DMS53 (cell line): Measurements from ENCODE around the gene GALNT13.

ENCODE experiments used
- DNase-seq: peaks from one replicate; lab custom pipeline; 2025; lab: John Stamatoyannopoulos, UW

The GALNT13 gene

DNA sequence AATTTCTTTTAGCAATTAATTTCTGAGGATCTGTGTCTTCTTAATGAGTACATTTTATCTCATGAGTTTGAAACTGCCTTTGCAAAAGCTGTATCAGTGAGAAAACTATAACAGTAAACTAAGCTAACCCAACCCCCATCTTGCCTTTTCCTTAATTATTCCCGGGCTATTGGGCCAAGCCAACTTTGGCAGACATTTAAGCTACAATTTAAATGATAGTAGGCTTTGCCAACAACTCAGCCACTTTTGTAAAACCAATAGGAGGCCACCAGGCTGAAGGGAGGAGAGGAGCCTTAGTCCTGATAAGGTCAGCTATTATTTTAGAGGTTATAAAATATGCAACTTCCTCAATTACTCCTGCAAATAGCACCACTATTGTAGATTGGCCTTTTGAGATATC is 608.8 kb downstream of the GALNT13 start:
- no peak for DNase-seq

DNA sequence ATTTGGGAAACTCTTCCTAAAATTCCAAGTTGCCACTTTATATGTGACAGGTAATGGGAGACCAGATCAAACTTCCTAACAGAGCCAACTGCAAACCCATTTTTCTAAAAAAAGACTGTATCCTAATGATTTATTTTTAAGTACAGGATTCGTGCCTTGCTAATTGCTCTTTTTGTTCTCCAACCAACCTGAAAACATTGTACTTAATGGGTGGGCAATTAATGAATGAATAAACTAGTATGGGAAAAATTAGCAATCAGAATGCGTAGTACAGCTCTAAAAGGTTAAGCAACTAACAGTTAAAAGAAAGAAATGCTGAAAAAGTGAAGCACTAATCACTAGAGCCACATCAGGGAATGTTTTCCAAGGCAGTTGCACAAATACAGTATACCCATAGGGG is 609.6 kb downstream of the GALNT13 start:
- no peak for DNase-seq

DNA sequence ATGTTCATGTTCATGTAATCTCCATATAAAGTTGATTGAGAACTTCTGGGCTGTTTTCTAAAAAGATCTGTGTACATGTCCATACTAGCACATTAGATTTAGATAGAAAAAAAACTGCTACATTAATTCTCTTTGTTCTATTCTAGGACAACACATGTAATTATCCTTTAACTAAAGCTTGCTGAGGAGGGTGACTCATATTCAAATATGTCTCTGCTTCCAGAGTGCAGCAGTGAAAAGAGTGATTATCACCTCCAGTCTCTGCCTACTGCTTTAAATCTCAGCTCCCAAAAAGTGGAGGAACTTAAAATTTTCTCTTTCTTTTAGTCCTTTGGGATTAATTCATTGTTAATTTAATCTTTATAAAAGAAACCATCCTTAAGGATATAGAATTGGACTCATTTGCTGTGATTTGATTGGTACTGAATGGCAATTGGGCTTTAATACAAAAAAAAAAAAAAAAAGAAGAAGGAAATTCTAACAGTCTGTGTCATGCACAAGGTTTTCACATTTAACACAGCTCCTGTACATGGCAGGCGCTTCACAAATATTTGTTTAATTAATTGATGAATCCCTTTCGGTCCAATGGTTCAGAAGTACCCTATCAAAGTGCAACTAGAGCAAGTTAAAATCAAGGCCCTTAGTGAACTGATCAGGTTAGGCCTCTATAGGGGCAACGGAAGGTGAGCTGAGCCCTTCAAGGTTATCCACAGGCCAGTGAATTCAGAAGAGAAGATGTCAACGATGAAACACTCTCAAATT is 612.8 kb downstream of the GALNT13 start:
- DNase-seq, result peak; percentile 52

DNA sequence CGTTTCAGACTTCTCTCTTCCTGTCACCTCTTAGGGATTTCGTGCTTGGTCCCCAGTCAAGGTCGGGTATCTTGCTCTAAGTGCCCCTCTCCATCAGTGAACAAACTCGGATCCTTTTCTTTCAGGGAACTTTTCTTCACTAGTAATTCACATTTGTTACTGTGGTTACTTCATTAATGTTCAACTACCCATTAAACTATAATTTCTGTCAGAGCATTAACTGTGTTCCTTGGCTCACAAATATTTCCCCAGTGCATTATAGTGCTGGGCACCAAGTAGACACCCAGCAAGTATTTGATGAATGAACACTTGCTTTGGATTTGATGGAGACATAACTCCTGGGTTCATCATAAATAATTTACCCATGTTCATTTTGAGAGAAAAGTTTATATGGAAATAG is 617.1 kb downstream of the GALNT13 start:
- DNase-seq, result no peak

GRCh38 chr2:154489266-154489858 is 617.6 kb downstream of the GALNT13 start:
- no peak for DNase-seq

DNA sequence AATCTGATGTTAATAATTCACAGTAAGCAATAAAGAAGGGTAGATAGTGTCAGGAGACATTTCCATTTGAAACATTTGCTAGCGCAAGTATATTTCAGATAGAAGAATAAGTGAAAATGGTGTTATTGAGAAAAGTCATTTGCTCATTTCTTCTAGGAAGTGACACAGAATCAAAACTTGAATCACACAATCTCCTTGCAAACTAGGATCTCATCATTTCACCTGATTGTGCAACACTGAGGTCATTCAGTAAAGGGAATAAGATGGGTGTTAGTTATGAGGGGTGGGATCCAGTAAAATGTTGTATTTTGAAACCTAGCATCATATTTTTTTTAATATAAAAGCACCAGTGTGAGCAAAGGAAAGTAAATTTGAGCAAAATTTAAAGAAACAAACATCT is 618.8 kb downstream of the GALNT13 start:
- DNase-seq, result no peak

GRCh38 chr2:154495455-154495868 is 623.7 kb downstream of the GALNT13 start:
- no peak for DNase-seq

DNA sequence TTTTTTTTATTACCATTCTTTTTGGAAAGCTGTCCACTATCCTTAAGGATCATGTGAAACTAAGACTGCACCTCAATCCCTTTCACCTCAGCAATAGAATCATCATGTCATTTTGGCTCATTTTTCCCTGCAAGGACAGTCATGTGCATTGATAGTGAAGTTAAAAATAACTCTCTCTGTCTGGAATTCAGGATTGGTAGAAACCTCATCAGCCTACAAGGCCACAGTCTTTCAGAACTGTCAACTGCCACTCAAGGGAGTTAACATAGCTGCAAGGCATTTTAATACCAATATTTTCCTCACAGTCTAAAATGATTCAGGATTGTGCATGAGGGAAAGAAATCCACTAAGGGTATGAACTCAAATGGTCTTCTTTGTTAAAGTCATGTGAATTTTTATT is 625.3 kb downstream of the GALNT13 start:
- DNase-seq, result no peak
